T1000 (cell line): ENCODE measurements around the gene CDHR3.

Source experiments
- DNase-seq: peaks from one replicate; lab custom pipeline; 2025; ENCODE audit warnings: mixed read lengths; lab: John Stamatoyannopoulos, UW

Gene CDHR3

GRCh38 chr7:106029451-106029850, 66.4 kb downstream of the CDHR3 start:
- no peak for DNase-seq

- no peak for DNase-seq
Measured at GRCh38 chr7:106029941-106030340, 66.9 kb downstream of the CDHR3 start.

GRCh38 chr7:106031300-106032035, 68.4 kb downstream of the CDHR3 start:
- DNase-seq, result no peak

- DNase-seq, result no peak
Measured at GRCh38 chr7:106032295-106032694, 69.2 kb downstream of the CDHR3 start.

- no peak for DNase-seq
Measured at GRCh38 chr7:106033735-106034134, 70.7 kb downstream of the CDHR3 start.

- no peak for DNase-seq
Measured at GRCh38 chr7:106034383-106034782, 71.3 kb downstream of the CDHR3 start.

- DNase-seq, result no peak
Measured at GRCh38 chr7:106035568-106035967, 72.5 kb downstream of the CDHR3 start.

GRCh38 chr7:106036004-106036403, 72.9 kb downstream of the CDHR3 start:
- no peak for DNase-seq

- DNase-seq, result no peak
Measured at GRCh38 chr7:106037489-106038176, 74.6 kb downstream of the CDHR3 start.

GRCh38 chr7:106038289-106038688, 75.2 kb downstream of the CDHR3 start:
- DNase-seq, result no peak

GRCh38 chr7:106038916-106039315, 75.9 kb downstream of the CDHR3 start:
- no peak for DNase-seq

- no peak for DNase-seq
Measured at GRCh38 chr7:106039486-106040060, 76.5 kb downstream of the CDHR3 start.

- DNase-seq, result no peak
Measured at GRCh38 chr7:106041140-106041717, 78.2 kb downstream of the CDHR3 start.

GRCh38 chr7:106042196-106042611, 79.1 kb downstream of the CDHR3 start:
- no peak for DNase-seq

GRCh38 chr7:106045139-106045538, 82.1 kb downstream of the CDHR3 start:
- no peak for DNase-seq

- no peak for DNase-seq
Measured at GRCh38 chr7:106045586-106045985, 82.5 kb downstream of the CDHR3 start.

GRCh38 chr7:106047184-106047583, 84.1 kb downstream of the CDHR3 start:
- no peak for DNase-seq

GRCh38 chr7:106047818-106048705, 85.0 kb downstream of the CDHR3 start:
- no peak for DNase-seq

GRCh38 chr7:106048706-106049020, 85.6 kb downstream of the CDHR3 start:
- DNase-seq, result no peak

- DNase-seq, result no peak
Measured at GRCh38 chr7:106049139-106049752, 86.2 kb downstream of the CDHR3 start.

GRCh38 chr7:106050002-106050745, 87.1 kb downstream of the CDHR3 start:
- no peak for DNase-seq
